HG03442 (cell line): ENCODE data around the gene PRKAR2A.
"Not testable (repeated sequence)": the region's sequence is repeated elsewhere in the genome, so short reads cannot be mapped to it uniquely, and the experiment has no call there.

Experiments
- ATAC-seq: cut with Tn5 transposase; IDR thresholded peaks from one replicate; pipeline ENCODE4 v1.9.1; 2021; ENCODE audit warnings: mild to moderate bottlenecking, moderate library complexity; ENCODE audit not compliant: unreplicated experiment

PRKAR2A gene

GRCh38 chr3:48734541-48734940 is 113.1 kb downstream of the PRKAR2A start:
- not testable (repeated sequence) for ATAC-seq

GRCh38 chr3:48733752-48734518 is 113.7 kb downstream of the PRKAR2A start:
- ATAC-seq = not testable (repeated sequence)

GRCh38 chr3:48727511-48727910 is 120.2 kb downstream of the PRKAR2A start:
- no peak for ATAC-seq

- ATAC-seq = not testable (repeated sequence)
These were observed 122.4 kb downstream of the PRKAR2A start for GRCh38 chr3:48725185-48725855.

- no peak for ATAC-seq
These were observed 123.9 kb downstream of the PRKAR2A start for GRCh38 chr3:48723725-48724124.

GRCh38 chr3:48723293-48723692 is 124.4 kb downstream of the PRKAR2A start:
- ATAC-seq = not testable (repeated sequence)

- peak; percentile 96 for ATAC-seq
These were observed 130.5 kb downstream of the PRKAR2A start, which contains the start of gene IP6K2 for GRCh38 chr3:48716982-48717746. Gene IP6K2 (minus strand): TSS chr3:48717221. CDS start chr3:48695291, 21,930 bp downstream.

GRCh38 chr3:48716508-48716981 is 131.1 kb downstream of the PRKAR2A start:
- no peak for ATAC-seq

- no peak for ATAC-seq
These were observed 132.4 kb downstream of the PRKAR2A start for GRCh38 chr3:48715174-48715800.

- ATAC-seq = no peak
These were observed 135.9 kb downstream of the PRKAR2A start for GRCh38 chr3:48711727-48712126.

GRCh38 chr3:48709051-48709461 is 138.6 kb downstream of the PRKAR2A start:
- no peak for ATAC-seq

GRCh38 chr3:48708481-48708889 is 139.2 kb downstream of the PRKAR2A start:
- no peak for ATAC-seq

- no peak for ATAC-seq
These were observed 140.5 kb downstream of the PRKAR2A start for GRCh38 chr3:48707157-48707556.

- ATAC-seq = no peak
These were observed 145.3 kb downstream of the PRKAR2A start for GRCh38 chr3:48702320-48702920.

- no peak for ATAC-seq
These were observed 146.8 kb downstream of the PRKAR2A start for GRCh38 chr3:48700731-48701405.

- no peak for ATAC-seq
These were observed 148.8 kb downstream of the PRKAR2A start for GRCh38 chr3:48698891-48699290.

- no peak for ATAC-seq
These were observed 149.7 kb downstream of the PRKAR2A start for GRCh38 chr3:48697952-48698351.

GRCh38 chr3:48696601-48697000 is 151.1 kb downstream of the PRKAR2A start:
- ATAC-seq = no peak
